NCI-H1417 (cell line): ENCODE measurements around the gene TNFRSF25.
"Not testable (repeated sequence)": the region's sequence is repeated elsewhere in the genome, so short reads cannot be mapped to it uniquely, and the experiment has no call there.

Experiments
- DNase-seq, 3 experiments: peaks; one replicate each; lab custom pipeline; 2025; lab: John Stamatoyannopoulos, UW

TNFRSF25 gene

GRCh38 chr1:6502000-6502891 is 36.3 kb upstream of the TNFRSF25 start:
- DNase-seq, result no peak

GRCh38 chr1:6501279-6501813 is 35.4 kb upstream of the TNFRSF25 start:
- DNase-seq, result no peak

- DNase-seq, result no peak
These were observed 34.7 kb upstream of the TNFRSF25 start for GRCh38 chr1:6500544-6501278.

- DNase-seq, result no peak
These were observed 33.3 kb upstream of the TNFRSF25 start for GRCh38 chr1:6499296-6499695.

GRCh38 chr1:6498576-6499111 is 32.7 kb upstream of the TNFRSF25 start:
- DNase-seq, result no peak

GRCh38 chr1:6497867-6498575 is 32.0 kb upstream of the TNFRSF25 start:
- peak in 1 of 3 experiments; percentile 28 for DNase-seq

- peak; percentile 24 to 74 (median 67) for DNase-seq
These were observed 31.4 kb upstream of the TNFRSF25 start for GRCh38 chr1:6497215-6497866.

GRCh38 chr1:6496890-6497214 is 30.9 kb upstream of the TNFRSF25 start:
- no peak for DNase-seq

- DNase-seq, result no peak
These were observed 30.4 kb upstream of the TNFRSF25 start for GRCh38 chr1:6496365-6496721.

GRCh38 chr1:6495540-6496364 is 29.8 kb upstream of the TNFRSF25 start:
- DNase-seq, result no peak

- DNase-seq, result peak in 1 of 3 experiments; percentile 45
These were observed 29.1 kb upstream of the TNFRSF25 start for GRCh38 chr1:6495041-6495441.

- no peak for DNase-seq
These were observed 28.7 kb upstream of the TNFRSF25 start for GRCh38 chr1:6494627-6495026.

GRCh38 chr1:6493834-6494223 is 27.9 kb upstream of the TNFRSF25 start:
- not testable (repeated sequence) for DNase-seq

- no peak for DNase-seq
These were observed 26.0 kb upstream of the TNFRSF25 start for GRCh38 chr1:6491966-6492365.

- DNase-seq, result no peak
These were observed 25.5 kb upstream of the TNFRSF25 start, which contains the start of gene PLEKHG5 for GRCh38 chr1:6491480-6491962. TSS of gene PLEKHG5 (minus strand) at chr1:6491667. CDS start at chr1:6477571, 14,096 bp downstream.

- no peak for DNase-seq
These were observed 25.1 kb upstream of the TNFRSF25 start for GRCh38 chr1:6491081-6491449.

- DNase-seq, result peak; percentile 33 to 53 (median 51)
These were observed 24.5 kb upstream of the TNFRSF25 start for GRCh38 chr1:6490181-6491080.

GRCh38 chr1:6489799-6490180 is 23.8 kb upstream of the TNFRSF25 start:
- peak; percentile 58 to 74 (median 74) for DNase-seq

- no peak for DNase-seq
These were observed 23.4 kb upstream of the TNFRSF25 start for GRCh38 chr1:6489383-6489765.
